SU-DHL-6 (cell line): ENCODE results near the gene KCNK15.

Experiments used
- H2AFZ ChIP-seq: fragments of 200-600 bp; sonication (generic); 2 replicates; pipeline ENCODE4 v1.6.1; 2014; ENCODE audit warnings: low read depth, mild to moderate bottlenecking, moderate library complexity, mixed read lengths, antibody characterized with exemption, low read length; ENCODE audit not compliant: severe bottlenecking
- H3F3A ChIP-seq: fragments of 200-600 bp; shearing (Covaris generic); 2 replicates; pipeline ENCODE4 v1.6.0; 2016; ENCODE audit warnings: antibody characterized with exemption, mild to moderate bottlenecking; ENCODE audit not compliant: insufficient read depth
- H3K27ac ChIP-seq: fragments of 200-600 bp; sonication (generic); 2 replicates; pipeline ENCODE4 v1.5.1; 2016; ENCODE audit warnings: low read depth, mild to moderate bottlenecking, low read length, moderate library complexity, mixed read lengths
- H3K27me3 ChIP-seq: fragments of 200-600 bp; sonication (generic), shearing (Covaris generic); 2 replicates; pipeline ENCODE4 v1.6.0; 2014; ENCODE audit warnings: mild to moderate bottlenecking, low read length
- H3K36me3 ChIP-seq: fragments of 200-600 bp; sonication (generic); 2 replicates; pipeline ENCODE4 v1.6.1; 2014; ENCODE audit warnings: mild to moderate bottlenecking, low read length, mixed read lengths
- H3K4me2 ChIP-seq: fragments of 300-600, 200-600 bp; shearing (Covaris generic), sonication (generic); 2 replicates; pipeline ENCODE4 v1.6.0; 2014; ENCODE audit warnings: low read length, low read depth, mild to moderate bottlenecking; ENCODE audit not compliant: poor library complexity, severe bottlenecking
- H3K4me3 ChIP-seq: fragments of 200-600 bp; sonication (generic); 2 replicates; pipeline ENCODE4 v1.5.1; 2014; ENCODE audit warnings: antibody characterized with exemption, low read length, mild to moderate bottlenecking, mixed read lengths; ENCODE audit not compliant: insufficient read depth, poor library complexity, severe bottlenecking
- H3K79me2 ChIP-seq: fragments of 200-600 bp; sonication (generic); 2 replicates; pipeline ENCODE4 v1.6.1; 2014; ENCODE audit warnings: mild to moderate bottlenecking, low read length, moderate library complexity; ENCODE audit not compliant: insufficient read depth
- H3K9ac ChIP-seq: fragments of 200-600 bp; sonication (generic); 2 replicates; pipeline ENCODE4 v1.7.0; 2014; ENCODE audit warnings: mild to moderate bottlenecking, low read length
- H3K9me2 ChIP-seq: fragments of 200-600 bp; sonication (generic); replicated peaks from 2 replicates; pipeline ENCODE4 v1.6.1; 2014; ENCODE audit warnings: low read length; ENCODE audit not compliant: insufficient read depth
- H3K9me3 ChIP-seq: fragments of 200-600 bp; sonication (generic); 2 replicates; pipeline ENCODE4 v1.6.1; 2014; ENCODE audit warnings: low read length, mixed read lengths; ENCODE audit not compliant: insufficient read depth
- H4K20me1 ChIP-seq: fragments of 200-600 bp; sonication (generic); 2 replicates; pipeline ENCODE4 v1.6.1; 2014; ENCODE audit warnings: low read depth, mild to moderate bottlenecking, antibody characterized with exemption, low read length, moderate library complexity, mixed read lengths
- EZH2phosphoT487 ChIP-seq: fragments of 200-600 bp; sonication (generic), shearing (Covaris generic); conservative IDR thresholded peaks from 2 replicates; pipeline ENCODE4 v1.6.1; 2018; ENCODE audit warnings: mild to moderate bottlenecking, antibody characterized with exemption, low read length, moderate library complexity, mixed read lengths
- TF ChIP-seq, protein P1 (sequence below): fragments of 200-600 bp; sonication (generic); IDR thresholded peaks from one replicate; pipeline ENCODE4 v1.5.1; 2017; ENCODE audit warnings: antibody characterized with exemption, mild to moderate bottlenecking, low read length, moderate library complexity; ENCODE audit not compliant: insufficient read depth, poor library complexity, severe bottlenecking

Gene KCNK15

DNA sequence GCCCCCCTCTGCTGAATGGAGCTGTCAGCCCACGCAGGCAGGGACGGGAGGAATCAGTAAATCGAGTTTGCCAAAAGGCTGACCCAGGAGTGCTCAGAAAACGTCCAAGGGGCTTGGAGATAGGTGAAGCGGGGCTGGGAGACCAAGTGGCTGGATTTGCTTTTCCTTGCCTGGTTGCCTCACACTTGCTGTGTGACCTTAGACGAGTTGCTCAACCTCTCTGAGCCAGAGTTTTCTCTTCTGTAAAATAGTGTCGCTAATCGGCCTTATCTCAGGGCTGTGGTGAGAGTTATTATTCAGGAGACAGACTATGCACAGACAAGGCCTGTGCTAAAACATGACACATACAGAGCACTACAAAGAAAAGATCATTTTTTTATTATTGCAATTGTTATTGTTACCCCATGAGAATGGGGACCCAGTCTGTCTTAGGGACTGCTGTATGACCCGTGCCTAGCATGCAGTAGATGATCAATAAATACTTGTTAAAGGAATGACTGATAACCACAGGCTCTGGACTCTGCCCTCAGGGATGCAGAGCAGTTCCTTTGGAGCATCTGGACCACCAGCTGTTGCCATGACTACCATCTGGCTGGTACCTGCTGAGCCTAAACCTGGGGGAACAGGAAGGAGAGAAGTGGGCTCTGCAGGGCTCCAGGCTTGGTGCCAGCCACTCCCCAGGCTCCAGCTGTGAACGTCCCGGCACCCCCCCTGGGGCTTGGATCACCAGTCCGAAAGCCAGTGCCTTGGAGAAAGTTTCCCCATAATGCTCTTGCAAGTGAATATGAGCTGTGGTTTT, 901 bp downstream of the KCNK15 start:
- Histone ChIP-seq H3K79me2 (no peaks in the 10 kb centered on the region), H3K9ac (no peak overlapping the region), H3K9me2 (no peaks in the 10 kb centered on the region), H3K4me2 (peak overlapping the region; percentile 35), H3F3A (no peaks in the 10 kb centered on the region), H3K9me3 (no peaks in the 10 kb centered on the region), H4K20me1 (no peaks in the 10 kb centered on the region), H3K4me3 (no peak overlapping the region), H3K27ac (no peak overlapping the region), H3K36me3 (no peaks in the 10 kb centered on the region), H2AFZ (no peak overlapping the region), H3K27me3 (no peaks in the 10 kb centered on the region)
- TF ChIP-seq, protein P1, sequence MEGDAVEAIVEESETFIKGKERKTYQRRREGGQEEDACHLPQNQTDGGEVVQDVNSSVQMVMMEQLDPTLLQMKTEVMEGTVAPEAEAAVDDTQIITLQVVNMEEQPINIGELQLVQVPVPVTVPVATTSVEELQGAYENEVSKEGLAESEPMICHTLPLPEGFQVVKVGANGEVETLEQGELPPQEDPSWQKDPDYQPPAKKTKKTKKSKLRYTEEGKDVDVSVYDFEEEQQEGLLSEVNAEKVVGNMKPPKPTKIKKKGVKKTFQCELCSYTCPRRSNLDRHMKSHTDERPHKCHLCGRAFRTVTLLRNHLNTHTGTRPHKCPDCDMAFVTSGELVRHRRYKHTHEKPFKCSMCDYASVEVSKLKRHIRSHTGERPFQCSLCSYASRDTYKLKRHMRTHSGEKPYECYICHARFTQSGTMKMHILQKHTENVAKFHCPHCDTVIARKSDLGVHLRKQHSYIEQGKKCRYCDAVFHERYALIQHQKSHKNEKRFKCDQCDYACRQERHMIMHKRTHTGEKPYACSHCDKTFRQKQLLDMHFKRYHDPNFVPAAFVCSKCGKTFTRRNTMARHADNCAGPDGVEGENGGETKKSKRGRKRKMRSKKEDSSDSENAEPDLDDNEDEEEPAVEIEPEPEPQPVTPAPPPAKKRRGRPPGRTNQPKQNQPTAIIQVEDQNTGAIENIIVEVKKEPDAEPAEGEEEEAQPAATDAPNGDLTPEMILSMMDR: no peak
- no peak for TF ChIP-seq EZH2phosphoT487

DNA sequence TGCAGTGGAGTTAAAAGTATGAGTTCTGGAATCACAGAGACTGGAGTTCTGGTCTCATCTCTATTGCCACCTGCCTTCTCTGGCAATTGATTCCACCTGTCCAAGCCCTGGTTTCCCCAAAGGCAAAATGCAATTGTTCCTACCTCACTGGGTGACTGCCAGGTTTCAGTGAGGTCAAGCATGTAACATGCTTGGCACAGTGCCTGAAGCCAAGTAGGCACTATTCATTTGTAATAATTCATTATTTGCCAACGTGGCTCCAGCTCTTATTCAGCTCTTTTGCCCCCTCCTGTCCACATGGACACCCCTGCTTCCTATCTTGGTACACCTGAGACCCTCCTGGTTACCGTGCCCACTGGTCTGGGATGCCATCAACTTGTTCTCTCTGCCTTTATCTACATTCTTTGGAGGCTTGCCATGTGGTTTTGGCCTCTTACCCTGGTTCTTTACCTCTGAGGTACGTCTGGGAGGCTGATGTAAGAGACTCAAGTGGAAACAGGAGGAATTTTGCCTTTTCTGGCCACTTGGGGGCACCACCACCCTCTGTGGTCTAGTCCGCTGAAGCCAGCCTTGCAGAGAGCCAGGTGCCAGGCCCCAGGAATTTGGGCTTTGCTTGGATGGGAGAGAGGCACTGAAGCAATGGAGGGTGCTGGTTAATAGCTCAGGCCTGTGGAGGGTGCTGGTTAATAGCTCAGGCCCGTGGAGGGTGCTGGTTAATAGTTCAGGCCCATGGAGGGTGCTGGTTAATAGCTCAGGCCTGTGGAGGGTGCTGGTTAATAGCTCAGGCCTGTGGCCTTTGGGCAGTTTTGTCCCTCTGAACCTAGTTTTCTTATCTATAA, 1.7 kb downstream of the KCNK15 start:
- Histone ChIP-seq H3K27me3 (no peaks in the 10 kb centered on the region), H3K79me2 (no peaks in the 10 kb centered on the region), H3K9me3 (no peaks in the 10 kb centered on the region), H3K27ac (no peak overlapping the region), H2AFZ (no peak overlapping the region), H3K4me2 (no peak overlapping the region), H3F3A (no peaks in the 10 kb centered on the region), H3K36me3 (no peaks in the 10 kb centered on the region), H4K20me1 (no peaks in the 10 kb centered on the region), H3K4me3 (no peak overlapping the region), H3K9ac (no peak overlapping the region), H3K9me2 (no peaks in the 10 kb centered on the region)
- no peak for TF ChIP-seq EZH2phosphoT487
- TF ChIP-seq, protein P1: peak; percentile 82

DNA sequence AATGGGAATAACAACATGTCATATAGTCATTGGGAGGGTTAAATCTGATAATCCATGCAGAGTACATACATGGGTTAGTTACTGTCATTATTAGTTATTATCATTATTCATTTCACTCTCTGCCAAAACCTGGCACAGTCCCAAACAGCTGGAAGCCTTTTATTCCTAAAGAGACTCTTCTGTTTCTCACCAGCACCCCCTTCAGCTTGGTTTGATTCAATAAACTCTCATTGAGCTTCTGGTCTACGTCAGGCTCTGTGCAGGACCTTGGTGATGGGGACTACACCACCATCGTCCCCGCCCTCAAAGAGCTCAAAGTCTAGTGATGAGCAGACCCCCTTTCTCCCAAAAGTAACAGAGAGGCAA, 2.3 kb downstream of the KCNK15 start:
- no peaks in the 10 kb centered on the region for H3K27me3 ChIP-seq
- no peak overlapping the region for H3K9ac ChIP-seq
- no peaks in the 10 kb centered on the region for H3K9me2 ChIP-seq
- no peak overlapping the region for H2AFZ ChIP-seq
- H3K36me3 ChIP-seq: no peaks in the 10 kb centered on the region
- no peaks in the 10 kb centered on the region for H3K79me2 ChIP-seq
- H3K9me3 ChIP-seq: no peaks in the 10 kb centered on the region
- no peak for TF ChIP-seq EZH2phosphoT487
- TF ChIP-seq, protein P1: no peak
- H4K20me1 ChIP-seq: no peaks in the 10 kb centered on the region
- H3K27ac ChIP-seq: no peak overlapping the region
- H3F3A ChIP-seq: no peaks in the 10 kb centered on the region
- H3K4me2 ChIP-seq: no peak overlapping the region
- no peak overlapping the region for H3K4me3 ChIP-seq
